ENCODE results near the gene UGT2A1. TPM values are rescaled to one million over a fixed set of nuclear protein-coding genes. Genes with fewer than 3 reads are reported as not detected.

UGT2A1 gene
- total and polyA plus RNA-seq, 2 of the 8 experiments (the other 6 are each of a cell fraction or from before 2014, with no cell fraction given), result 0.19 TPM; not detected in 1

DNA sequence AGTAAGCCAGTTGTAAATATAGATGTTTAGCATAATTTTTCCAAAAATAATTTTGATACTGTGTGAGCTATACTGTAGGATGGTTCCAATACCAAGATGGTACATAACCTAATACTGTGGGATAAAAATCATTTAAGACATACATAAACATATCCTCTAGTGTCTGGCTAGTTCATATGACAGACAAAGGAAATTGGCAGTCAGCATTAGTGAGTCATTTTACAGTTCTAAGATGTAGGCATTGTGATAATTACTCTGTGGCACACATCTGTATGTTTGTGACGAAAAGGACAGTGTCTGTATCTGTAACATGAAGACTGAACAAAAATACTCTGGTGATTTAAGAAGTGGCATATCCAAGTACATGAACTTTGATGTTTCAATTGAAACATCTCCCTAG, 63.2 kb downstream of the UGT2A1 start:
- no peaks in the 10 kb centered on the region for H3K27me3 ChIP-seq (replicated peaks in 1 of 4; ENCODE audit: control insufficient read depth in 3 of 4, extremely low read depth in 1 of 4, insufficient read depth in 3 of 4, low read length in 3 of 4)
- H3K56ac ChIP-seq (replicated peaks; ENCODE audit: insufficient read length, low read depth, low read length), result no peak overlapping the region
- no peak overlapping the region for H4K91ac ChIP-seq (replicated peaks; ENCODE audit: insufficient read length, low read length)
- no peaks in the 10 kb centered on the region for H3K23me2 ChIP-seq (ENCODE audit: low read depth, low read length)
- H3K4me2 ChIP-seq (ENCODE audit: insufficient read depth in 1 of 2, low read depth in 2 of 2, low read length in 2 of 2), result no peak overlapping the region
- H3K4me1 ChIP-seq (replicated peaks in 1 of 4; ENCODE audit: control insufficient read depth in 3 of 4, insufficient read depth in 4 of 4, low read length in 3 of 4), result no peaks in the 10 kb centered on the region
- no peak overlapping the region for H4K5ac ChIP-seq (ENCODE audit: insufficient read length, low read depth, low read length)
- H4K8ac ChIP-seq (ENCODE audit: extremely low read depth, insufficient read depth, low read length), result no peak overlapping the region
- CTCF ChIA-PET (ENCODE audit: partially characterized antibody), result no interaction called here
- no peak overlapping the region for H2BK5ac ChIP-seq (ENCODE audit: low read depth, low read length)
- H2AFZ ChIP-seq (ENCODE audit: low read length), result no peak overlapping the region
- H3K79me2 ChIP-seq (ENCODE audit: control insufficient read depth in 1 of 2, insufficient read depth in 2 of 2, low read length in 2 of 2), result no peaks in the 10 kb centered on the region
- no peak overlapping the region for H2BK15ac ChIP-seq (ENCODE audit: low read length)
- H2BK20ac ChIP-seq (ENCODE audit: low read length), result no peak overlapping the region
- DNase-seq (ENCODE audit: low read depth in 1 of 2, low spot score in 2 of 2) (no peak), FAIRE-seq (no peak)
- TF ChIP-seq EP300 (IDR thresholded peaks at IDR 0.05; ENCODE audit: borderline replicate concordance in 1 of 2, low read depth in 2 of 2, low read length in 2 of 2), result no peak
- TF ChIP-seq BCL11A (IDR thresholded peaks at IDR 0.05; ENCODE audit: low read depth in 2 of 2, low read length in 2 of 2), result no peak
- no peak for TF ChIP-seq SP1 (IDR thresholded peaks at IDR 0.05; ENCODE audit: low read depth, low read length)
- no peak for TF ChIP-seq CBX8 (IDR thresholded peaks at IDR 0.05; ENCODE audit: borderline replicate concordance, low read depth, low read length)
- TF ChIP-seq CHD1 (IDR thresholded peaks at IDR 0.05; ENCODE audit: low read depth, low read length), result no peak
- TF ChIP-seq, protein P1, sequence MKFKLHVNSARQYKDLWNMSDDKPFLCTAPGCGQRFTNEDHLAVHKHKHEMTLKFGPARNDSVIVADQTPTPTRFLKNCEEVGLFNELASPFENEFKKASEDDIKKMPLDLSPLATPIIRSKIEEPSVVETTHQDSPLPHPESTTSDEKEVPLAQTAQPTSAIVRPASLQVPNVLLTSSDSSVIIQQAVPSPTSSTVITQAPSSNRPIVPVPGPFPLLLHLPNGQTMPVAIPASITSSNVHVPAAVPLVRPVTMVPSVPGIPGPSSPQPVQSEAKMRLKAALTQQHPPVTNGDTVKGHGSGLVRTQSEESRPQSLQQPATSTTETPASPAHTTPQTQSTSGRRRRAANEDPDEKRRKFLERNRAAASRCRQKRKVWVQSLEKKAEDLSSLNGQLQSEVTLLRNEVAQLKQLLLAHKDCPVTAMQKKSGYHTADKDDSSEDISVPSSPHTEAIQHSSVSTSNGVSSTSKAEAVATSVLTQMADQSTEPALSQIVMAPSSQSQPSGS (IDR thresholded peaks at IDR 0.05; ENCODE audit: low read length), result no peak
- TF ChIP-seq CEBPB (IDR thresholded peaks at IDR 0.05; ENCODE audit: low read depth, low read length), result no peak
- no peak for TF ChIP-seq JUN (IDR thresholded peaks at IDR 0.05; ENCODE audit: low read depth, low read length)
- no peak for TF ChIP-seq POLR2A (IDR thresholded peaks at IDR 0.05; ENCODE audit: control extremely low read depth in 1 of 2, low read depth in 2 of 2, low read length in 2 of 2)
- TF ChIP-seq, protein P2, sequence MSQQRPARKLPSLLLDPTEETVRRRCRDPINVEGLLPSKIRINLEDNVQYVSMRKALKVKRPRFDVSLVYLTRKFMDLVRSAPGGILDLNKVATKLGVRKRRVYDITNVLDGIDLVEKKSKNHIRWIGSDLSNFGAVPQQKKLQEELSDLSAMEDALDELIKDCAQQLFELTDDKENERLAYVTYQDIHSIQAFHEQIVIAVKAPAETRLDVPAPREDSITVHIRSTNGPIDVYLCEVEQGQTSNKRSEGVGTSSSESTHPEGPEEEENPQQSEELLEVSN (IDR thresholded peaks at IDR 0.05), result no peak
- TF ChIP-seq EGR1 (IDR thresholded peaks at IDR 0.05; ENCODE audit: borderline replicate concordance, low read depth, low read length), result no peak
- no peak for TF ChIP-seq KDM5A (IDR thresholded peaks at IDR 0.05; ENCODE audit: low read length)
- TF ChIP-seq CHD2 (IDR thresholded peaks at IDR 0.05; ENCODE audit: low read length), result no peak
- H2BK120ac ChIP-seq (replicated peaks; ENCODE audit: low read depth, low read length), result no peak overlapping the region
- no peaks in the 10 kb centered on the region for H3K36me3 ChIP-seq (ENCODE audit: control insufficient read depth in 2 of 4, insufficient read depth in 4 of 4, low read length in 3 of 4)
- POLR2A ChIA-PET (ENCODE audit: partially characterized antibody), result no interaction called here
- no peak overlapping the region for H2BK12ac ChIP-seq (ENCODE audit: low read depth, low read length)
- H4K20me1 ChIP-seq (replicated peaks in 1 of 2; ENCODE audit: control insufficient read depth in 1 of 2, insufficient read depth in 2 of 2, low read length in 2 of 2), result no peaks in the 10 kb centered on the region
- H3K9me3 ChIP-seq (ENCODE audit: insufficient read depth in 2 of 2, low read depth in 1 of 2, low read length in 1 of 2), result no peaks in the 10 kb centered on the region
- H3K18ac ChIP-seq (ENCODE audit: extremely low read depth, low read length), result no peak overlapping the region
- H3K14ac ChIP-seq (ENCODE audit: insufficient read length), result no peak overlapping the region
- no peak overlapping the region for H2AK5ac ChIP-seq (ENCODE audit: low read depth, low read length)
- no peak overlapping the region for H3K9ac ChIP-seq (replicated peaks in 1 of 4; ENCODE audit: extremely low read depth in 1 of 4, low read depth in 3 of 4, low read length in 3 of 4)
- H3K23ac ChIP-seq (ENCODE audit: insufficient read length), result no peak overlapping the region
- no peak overlapping the region for H3K27ac ChIP-seq (ENCODE audit: low read depth, low read length)
- no peaks in the 10 kb centered on the region for H3K79me1 ChIP-seq (ENCODE audit: low read depth, low read length)
- 76% methylated on average over 1 of the region's 1 CpG; no CpG with 5 or more reads in 1 of the 2 experiments for WGBS, 2 experiments (ENCODE audit: extremely low coverage in 1 of 2, insufficient coverage in 1 of 2, insufficient read length in 1 of 2, insufficient replicate concordance in 2 of 2, low coverage in 1 of 2, low lambda C conversion rate in 2 of 2, missing lambda C conversion rate in 1 of 2)
- no peak overlapping the region for H3K4me3 ChIP-seq (ENCODE audit: extremely low read depth in 1 of 4, insufficient read depth in 2 of 4, low read depth in 3 of 4, low read length in 4 of 4)
- no peak overlapping the region for H3K4ac ChIP-seq (replicated peaks; ENCODE audit: insufficient read length, low read depth, low read length)

Measured in H1 (cell line).